Erythroblast (primary cell): Measurements from ENCODE around the gene SH3D19.

Source experiments
- GATA1 ChIP-seq: IDR thresholded peaks from 2 replicates; pipeline ENCODE4 v1.6.1; 2011; ENCODE audit warnings: low read depth, mild to moderate bottlenecking, control low read depth, low read length, moderate library complexity
- POLR2A ChIP-seq: IDR thresholded peaks from 2 replicates; pipeline ENCODE4 v1.6.1; 2011; ENCODE audit warnings: mild to moderate bottlenecking, low read length

GRCh38 chr4:151276787-151277562, 48.4 kb downstream of the SH3D19 start, which contains the start of gene PRSS48:
- no peak for TF ChIP-seq POLR2A
- no peak for TF ChIP-seq GATA1
